ENCODE results near the gene TTPAL.
A peak's percentile ranks its signal among the peaks of the same experiment; 100 is the strongest.

The TTPAL gene

DNA sequence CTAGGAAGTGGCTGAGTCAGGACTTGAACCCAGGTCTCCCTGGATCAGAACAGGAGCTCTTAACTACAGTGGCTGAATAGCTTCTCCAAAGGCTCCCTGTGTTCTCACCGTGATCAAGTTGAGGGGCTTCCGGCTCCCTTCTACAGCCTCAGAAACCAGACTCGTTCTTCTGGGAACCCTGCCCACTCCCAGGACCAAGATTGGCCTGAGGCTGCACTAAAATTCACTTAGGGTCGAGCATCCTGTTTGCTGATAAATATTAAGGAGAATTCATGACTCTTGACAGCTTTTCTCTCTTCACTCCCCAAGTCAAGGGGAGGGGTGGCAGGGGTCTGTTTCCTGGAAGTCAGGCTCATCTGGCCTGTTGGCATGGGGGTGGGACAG is 44.6 kb upstream of the TTPAL start:
- TF ChIP-seq, protein P1, sequence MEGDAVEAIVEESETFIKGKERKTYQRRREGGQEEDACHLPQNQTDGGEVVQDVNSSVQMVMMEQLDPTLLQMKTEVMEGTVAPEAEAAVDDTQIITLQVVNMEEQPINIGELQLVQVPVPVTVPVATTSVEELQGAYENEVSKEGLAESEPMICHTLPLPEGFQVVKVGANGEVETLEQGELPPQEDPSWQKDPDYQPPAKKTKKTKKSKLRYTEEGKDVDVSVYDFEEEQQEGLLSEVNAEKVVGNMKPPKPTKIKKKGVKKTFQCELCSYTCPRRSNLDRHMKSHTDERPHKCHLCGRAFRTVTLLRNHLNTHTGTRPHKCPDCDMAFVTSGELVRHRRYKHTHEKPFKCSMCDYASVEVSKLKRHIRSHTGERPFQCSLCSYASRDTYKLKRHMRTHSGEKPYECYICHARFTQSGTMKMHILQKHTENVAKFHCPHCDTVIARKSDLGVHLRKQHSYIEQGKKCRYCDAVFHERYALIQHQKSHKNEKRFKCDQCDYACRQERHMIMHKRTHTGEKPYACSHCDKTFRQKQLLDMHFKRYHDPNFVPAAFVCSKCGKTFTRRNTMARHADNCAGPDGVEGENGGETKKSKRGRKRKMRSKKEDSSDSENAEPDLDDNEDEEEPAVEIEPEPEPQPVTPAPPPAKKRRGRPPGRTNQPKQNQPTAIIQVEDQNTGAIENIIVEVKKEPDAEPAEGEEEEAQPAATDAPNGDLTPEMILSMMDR (IDR thresholded peaks at IDR 0.05; ENCODE audit: poor library complexity, severe bottlenecking) = no peak
- no peaks in the 10 kb centered on the region for H3K4me1 ChIP-seq (ENCODE audit: insufficient read depth, poor library complexity, severe bottlenecking)
- no peak overlapping the region for H3K27ac ChIP-seq (ENCODE audit: poor library complexity, severe bottlenecking)

DNA sequence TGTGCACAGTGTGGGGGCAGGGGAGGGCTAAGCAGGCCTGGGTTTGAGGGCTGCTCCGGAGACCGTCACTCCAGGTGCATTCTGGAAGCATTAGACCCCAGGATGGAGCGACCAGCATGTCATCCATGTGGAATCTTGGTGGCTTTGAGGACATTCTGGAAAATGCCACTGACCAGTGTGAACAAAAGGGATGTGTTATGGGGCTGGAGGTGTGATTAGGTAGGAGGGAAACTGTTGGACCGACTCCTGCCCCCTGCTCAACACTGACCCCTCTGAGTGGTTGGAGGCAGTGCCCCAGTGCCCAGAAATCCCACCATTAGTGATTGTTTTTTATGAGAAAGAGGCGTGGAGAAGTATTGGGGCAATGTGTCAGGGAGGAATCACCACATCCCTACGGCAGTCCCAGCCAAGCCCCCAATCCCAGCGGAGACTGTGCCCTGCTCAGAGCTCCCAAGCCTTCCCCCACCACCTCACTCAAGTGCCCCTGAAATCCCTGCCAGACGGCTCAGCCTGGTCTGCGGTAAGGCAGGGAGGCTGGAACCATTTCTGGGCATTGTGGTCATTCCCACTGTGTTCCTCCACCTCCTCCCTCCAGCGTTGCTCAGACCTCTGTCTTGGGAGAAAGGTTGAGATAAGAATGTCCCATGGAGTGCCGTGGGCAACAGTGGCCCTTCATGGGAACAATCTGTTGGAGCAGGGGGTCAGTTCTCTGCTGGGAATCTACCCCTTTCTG is 44.0 kb upstream of the TTPAL start:
- ATAC-seq (ENCODE audit: low read depth) (peak; percentile 26; the same call in 2 of the 3 replicates), DNase-seq (ENCODE audit: low spot score) (peak; percentile 78)
- H3K4me1 ChIP-seq (ENCODE audit: insufficient read depth, poor library complexity, severe bottlenecking) = no peaks in the 10 kb centered on the region
- H3K27ac ChIP-seq (ENCODE audit: poor library complexity, severe bottlenecking) = no peak overlapping the region
- TF ChIP-seq, protein P1 (IDR thresholded peaks at IDR 0.05; ENCODE audit: poor library complexity, severe bottlenecking) = no peak
- no peaks in the 10 kb centered on the region for H3K27me3 ChIP-seq (ENCODE audit: insufficient read depth, poor library complexity, severe bottlenecking)
- no peaks in the 10 kb centered on the region for H3K9me3 ChIP-seq (ENCODE audit: severe bottlenecking)
- H3K36me3 ChIP-seq (ENCODE audit: low read depth) = no peaks in the 10 kb centered on the region
- H3K4me3 ChIP-seq (ENCODE audit: severe bottlenecking) = no peak overlapping the region

More for the DNA sequence above, 44.6 kb upstream of the TTPAL start:
- H3K36me3 ChIP-seq (ENCODE audit: low read depth) = no peaks in the 10 kb centered on the region
- DNase-seq (ENCODE audit: low spot score) = no peak
- H3K4me3 ChIP-seq (ENCODE audit: severe bottlenecking) = no peak overlapping the region
- no peaks in the 10 kb centered on the region for H3K27me3 ChIP-seq (ENCODE audit: insufficient read depth, poor library complexity, severe bottlenecking)
- ATAC-seq (ENCODE audit: low read depth) = no peak
- H3K9me3 ChIP-seq (ENCODE audit: severe bottlenecking) = no peaks in the 10 kb centered on the region

DNA sequence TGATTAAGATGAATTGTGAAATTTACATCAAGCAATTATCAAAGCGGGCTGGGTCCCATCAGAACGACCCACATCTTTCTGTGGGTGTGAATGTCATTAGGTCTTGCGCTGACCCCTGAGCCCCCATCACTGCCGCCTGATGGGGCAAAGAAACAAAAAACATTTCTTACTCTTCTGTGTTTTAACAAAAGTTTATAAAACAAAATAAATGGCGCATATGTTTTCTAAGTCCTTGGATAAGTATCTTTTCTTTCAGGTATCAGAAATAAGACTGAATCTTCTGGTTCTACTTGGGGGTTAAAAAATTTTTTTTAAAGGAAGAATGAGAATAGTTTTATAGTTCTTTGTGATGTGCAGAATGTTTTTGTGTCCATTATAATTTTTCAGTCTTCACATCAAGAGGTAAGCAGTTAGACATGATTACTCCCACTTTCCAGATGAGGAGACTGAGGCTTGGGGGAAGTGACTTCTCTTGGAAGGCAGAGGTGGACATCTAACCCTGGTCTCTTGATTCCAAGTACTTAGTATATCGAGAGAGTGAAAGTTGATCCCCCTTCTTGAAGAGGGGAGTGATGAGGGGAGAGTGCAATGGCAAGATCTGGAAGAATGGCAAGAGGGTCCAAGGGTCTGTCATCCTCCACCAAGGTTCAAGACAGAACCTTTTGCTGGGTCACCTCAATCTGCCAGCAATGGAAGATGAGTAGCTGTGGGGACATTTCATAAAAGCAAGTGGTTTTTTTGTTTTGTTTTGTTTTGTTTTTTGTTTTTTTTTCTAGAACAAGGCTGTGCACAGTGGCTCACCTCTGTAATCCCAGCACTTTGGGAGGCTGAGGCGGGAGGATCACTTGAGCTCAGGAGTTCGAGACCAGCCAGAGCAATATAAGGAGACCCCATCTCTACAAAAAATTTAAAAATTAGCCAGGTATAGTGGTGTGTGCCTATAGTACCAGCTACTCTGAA is 42.8 kb upstream of the TTPAL start:
- Histone ChIP-seq H3K36me3 (ENCODE audit: low read depth) (no peaks in the 10 kb centered on the region), H3K27ac (ENCODE audit: poor library complexity, severe bottlenecking) (no peak overlapping the region), H3K4me1 (ENCODE audit: insufficient read depth, poor library complexity, severe bottlenecking) (no peaks in the 10 kb centered on the region), H3K27me3 (ENCODE audit: insufficient read depth, poor library complexity, severe bottlenecking) (no peaks in the 10 kb centered on the region), H3K4me3 (ENCODE audit: severe bottlenecking) (no peak overlapping the region), H3K9me3 (ENCODE audit: severe bottlenecking) (no peaks in the 10 kb centered on the region)
- ATAC-seq (ENCODE audit: low read depth) = no peak
- no peak for DNase-seq (ENCODE audit: low spot score)
- TF ChIP-seq, protein P1 (IDR thresholded peaks at IDR 0.05; ENCODE audit: poor library complexity, severe bottlenecking) = no peak

DNA sequence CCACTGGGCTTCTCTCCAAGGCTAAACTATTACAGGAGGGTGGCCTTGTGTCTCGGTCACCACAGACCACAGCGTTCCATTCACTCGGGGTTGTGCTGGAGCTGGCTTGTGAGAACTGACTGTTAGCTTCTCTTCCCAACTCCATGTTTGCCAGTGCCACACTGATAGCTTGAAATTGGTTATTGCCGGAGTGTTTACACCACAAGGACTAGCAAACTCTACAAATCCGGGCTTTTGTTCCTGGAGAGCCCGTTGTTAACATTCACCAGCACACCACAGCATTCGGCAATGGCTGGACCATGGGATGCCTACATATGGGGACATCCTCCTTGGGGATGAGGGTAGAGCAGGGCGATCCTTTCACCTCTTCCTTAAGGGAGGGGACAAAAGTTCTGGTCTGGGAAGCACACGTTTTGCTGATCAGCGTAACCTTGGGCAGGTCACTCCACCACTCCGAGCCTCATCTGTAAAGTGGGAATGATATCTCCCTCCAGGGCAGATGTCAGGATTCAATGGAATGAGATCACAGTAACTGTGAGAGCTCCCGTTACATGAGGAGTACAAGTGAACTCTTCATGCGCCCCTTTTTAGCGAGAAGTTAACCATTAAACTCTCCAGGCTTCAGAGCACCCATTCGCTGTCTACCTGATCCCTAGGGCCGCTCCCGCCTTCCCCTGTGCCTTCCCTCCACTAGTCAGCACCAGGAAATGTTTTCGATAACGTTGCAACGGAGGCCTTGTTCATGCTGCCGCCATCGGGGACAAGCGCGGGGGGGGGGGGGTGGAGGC is 41.7 kb upstream of the TTPAL start:
- Histone ChIP-seq H3K27me3 (ENCODE audit: insufficient read depth, poor library complexity, severe bottlenecking) (no peaks in the 10 kb centered on the region), H3K4me3 (ENCODE audit: severe bottlenecking) (no peak overlapping the region), H3K27ac (ENCODE audit: poor library complexity, severe bottlenecking) (no peak overlapping the region), H3K36me3 (ENCODE audit: low read depth) (no peaks in the 10 kb centered on the region), H3K4me1 (ENCODE audit: insufficient read depth, poor library complexity, severe bottlenecking) (no peaks in the 10 kb centered on the region), H3K9me3 (ENCODE audit: severe bottlenecking) (no peaks in the 10 kb centered on the region)
- TF ChIP-seq, protein P1 (IDR thresholded peaks at IDR 0.05; ENCODE audit: poor library complexity, severe bottlenecking) = no peak
- ATAC-seq (ENCODE audit: low read depth) (no peak), DNase-seq (ENCODE audit: low spot score) (no peak)

Measured in RWPE2 (cell line).